GM12878 (cell line): ENCODE data around the gene CDHR5. TPM values are rescaled to one million over a fixed set of nuclear protein-coding genes. Genes with fewer than 3 reads are reported as not detected.

Experiments
- ATAC-seq: fragments of 200-7000 bp; cut with Tn5 transposase; 3 replicates; pipeline ENCODE4 v1.9.1; 2020; ENCODE audit warnings: mild to moderate bottlenecking, moderate library complexity
- BruUV-seq: library from RNA; stranded (reverse); fragments of 400-500 nt; replicated peaks from 2 replicates; lab custom pipeline; 2021; lab: Mats Ljungman, UMichigan
- CTCF ChIA-PET: fragments of 300-600 bp; sonication (Branson Sonifier 250); formaldehyde crosslinking; extraction: SDS; loops from one replicate; lab custom pipeline; 2021; ENCODE audit warnings: inconsistent platforms; lab: Yijun Ruan, JAX
- POLR2A ChIA-PET: fragments of 350-600 bp; formaldehyde crosslinking; extraction: SDS; loops from one replicate; lab custom pipeline; 2021; ENCODE audit warnings: inconsistent platforms; lab: Charles Lee
- RAD21 ChIA-PET: fragments of 300-600 bp; sonication (Branson Sonifier 250); formaldehyde crosslinking; loops from one replicate; lab custom pipeline; 2023; ENCODE audit warnings: antibody characterized with exemption; ENCODE audit not compliant: unreplicated experiment; lab: Charles Lee
- SMC1A ChIA-PET: fragments of 300-600 bp; sonication (Branson Sonifier 250); formaldehyde crosslinking; loops from one replicate; lab custom pipeline; 2023; ENCODE audit not compliant: unreplicated experiment, uncharacterized antibody; lab: Charles Lee
- DNase-seq: peaks from one replicate; pipeline ENCODE4 v3.0.0-alpha.2; 2011; ENCODE audit warnings: low read depth, low spot score
- FAIRE-seq: peaks from 3 replicates; lab custom pipeline; 2011; peaks lifted over from hg19 to GRCh38; lab: Jason Lieb, UNC
- H2AFZ ChIP-seq: 2 replicates; pipeline ENCODE4 v1.6.0; 2011; ENCODE audit warnings: low read depth, low read length, control low read depth; ENCODE audit not compliant: control insufficient read depth
- H3K27ac ChIP-seq: 2 replicates; pipeline ENCODE4 v1.5.1; 2011; ENCODE audit warnings: control low read depth; ENCODE audit not compliant: control insufficient read depth, insufficient read depth
- H3K27me3 ChIP-seq, 2 experiments: replicated peaks in 1 of 2; 2 replicates each; pipeline versions ENCODE4 v1.6.0 to v1.6.1; 2011; ENCODE audit warnings: low read length in 1 of 2; ENCODE audit not compliant: control insufficient read depth in 2 of 2, insufficient read depth in 2 of 2
- H3K36me3 ChIP-seq, 2 experiments: 2 replicates each; pipeline ENCODE4 v1.5.1; 2011; ENCODE audit warnings: low read length in 1 of 2; ENCODE audit not compliant: control insufficient read depth in 2 of 2, insufficient read depth in 2 of 2
- H3K4me1 ChIP-seq: 2 replicates; pipeline ENCODE4 v1.6.1; 2011; ENCODE audit warnings: mild to moderate bottlenecking, low read length, moderate library complexity, mixed read lengths; ENCODE audit not compliant: control insufficient read depth, insufficient read depth
- H3K4me2 ChIP-seq: 2 replicates; pipeline ENCODE4 v1.6.0; 2011; ENCODE audit warnings: control low read depth; ENCODE audit not compliant: control insufficient read depth, insufficient read depth
- H3K4me3 ChIP-seq: fragments of 200-600 bp; sonication (generic); 2 replicates; pipeline ENCODE4 v1.5.1; 2016
- H3K79me2 ChIP-seq: 2 replicates; pipeline ENCODE4 v1.6.0; 2011; ENCODE audit warnings: low read length; ENCODE audit not compliant: control insufficient read depth, insufficient read depth
- H3K9ac ChIP-seq: 2 replicates; pipeline ENCODE4 v1.8.0; 2011; ENCODE audit warnings: low read length, control low read depth, mixed read lengths; ENCODE audit not compliant: control insufficient read depth, insufficient read depth
- H3K9me3 ChIP-seq: replicated peaks from 3 replicates; pipeline ENCODE4 v1.5.1; 2011; ENCODE audit warnings: mild to moderate bottlenecking, low read length; ENCODE audit not compliant: control insufficient read depth, insufficient read depth
- H4K20me1 ChIP-seq: 2 replicates; pipeline ENCODE4 v1.6.0; 2011; ENCODE audit not compliant: control insufficient read depth, insufficient read depth
- CHD4 ChIP-seq: fragments of 200-600 bp; sonication (generic); IDR thresholded peaks from 2 replicates; pipeline ENCODE4 v1.6.1; 2016; ENCODE audit warnings: mild to moderate bottlenecking
- CREM ChIP-seq: IDR thresholded peaks from 2 replicates; pipeline ENCODE4 v1.6.1; 2014; ENCODE audit warnings: antibody characterized with exemption, low read depth
- FOXK2 ChIP-seq: fragments of 450-650 bp; IDR thresholded peaks from 2 replicates; pipeline ENCODE4 v1.6.1; 2017; ENCODE audit warnings: mild to moderate bottlenecking, moderate library complexity
- MYC ChIP-seq: IDR thresholded peaks from 2 replicates; pipeline ENCODE4 v1.6.1; 2011; ENCODE audit warnings: mild to moderate bottlenecking, low read length, moderate library complexity, inconsistent platforms; ENCODE audit not compliant: insufficient read depth, insufficient replicate concordance, insufficient read length, severe bottlenecking
- NR2C2 ChIP-seq: IDR thresholded peaks from 2 replicates; pipeline ENCODE4 v1.6.1; 2011; ENCODE audit warnings: borderline replicate concordance, low read depth; ENCODE audit not compliant: control insufficient read depth, insufficient read length
- PML ChIP-seq: IDR thresholded peaks from 2 replicates; pipeline ENCODE4 v1.6.1; 2012; ENCODE audit warnings: low read length, inconsistent platforms
- RFX5 ChIP-seq: IDR thresholded peaks from 2 replicates; pipeline ENCODE4 v1.6.1; 2011; ENCODE audit warnings: low read depth, low read length, improper control_type of control experiment
- SMC3 ChIP-seq: IDR thresholded peaks from 2 replicates; pipeline ENCODE4 v1.6.1; 2011; ENCODE audit warnings: low read length, improper control_type of control experiment, borderline replicate concordance
- TARDBP ChIP-seq: IDR thresholded peaks from 2 replicates; pipeline ENCODE4 v1.6.1; 2016; ENCODE audit warnings: borderline replicate concordance
- TCF7 ChIP-seq: IDR thresholded peaks from 2 replicates; pipeline ENCODE4 v1.6.1; 2014; ENCODE audit warnings: antibody characterized with exemption, borderline replicate concordance
- YBX1 ChIP-seq: fragments of 450-650 bp; IDR thresholded peaks from 2 replicates; pipeline ENCODE4 v1.6.1; 2016; ENCODE audit warnings: antibody characterized with exemption
- ZBTB33 ChIP-seq: fragments of 450-650 bp; IDR thresholded peaks from 2 replicates; pipeline ENCODE4 v1.6.1; 2017; ENCODE audit warnings: mild to moderate bottlenecking
- WGBS: methylation state at CpG from one replicate; pipeline ENCODE4 v1.1.6; 2016; ENCODE audit warnings: low lambda C conversion rate; ENCODE audit not compliant: insufficient replicate concordance, insufficient coverage; ENCODE audit errors: missing lambda C conversion rate; 5-methylcytosine and 5-hydroxymethylcytosine counted together
- in situ Hi-C: fragments of 300-500 bp; cut with MboI; formaldehyde crosslinking; loops from 9 replicates; pipeline ENCODE4 v1.14.3; 2018; ENCODE audit warnings: mixed read lengths
- intact Hi-C: fragments of 100-400 bp; cut with micrococcal nuclease; formaldehyde crosslinking; loops from one replicate; pipeline ENCODE4 v1.14.2; 2022; ENCODE audit not compliant: unreplicated experiment
- polyA plus RNA-seq, 11 experiments: library from polyadenylated mRNA; depleted of rRNA in 4 of 11; unstranded in 6 of 11; stranded (reverse) in 5 of 11; fragments of >200 nt; fragmentation: Nextera tagmentation in 4 of 11; fragmentation: Illumina TruSeq in 1 of 11; extraction: Ambion mirVana in 4 of 11; extraction: Trizol in 1 of 11; gene quantifications; 1 replicate in 1 of 11; 2 replicates in 10 of 11; pipeline versions ENCODE4 v1.2.1 to v1.2.3, GENCODE V29; 2011 to 2016; ENCODE audit warnings: inconsistent platforms in 2 of 11, missing spikeins in 2 of 11, low read depth in 1 of 11
- total RNA-seq, 4 experiments: library from RNA; depleted of rRNA in 3 of 4; stranded (reverse); fragments of >200 nt in 3 of 4; fragmentation: Illumina TruSeq in 1 of 4; extraction: Trizol in 1 of 4; gene quantifications; 2 replicates each; pipeline versions ENCODE4 v1.2.1 to v1.2.3, GENCODE V29; 2013 to 2021
- TF ChIP-seq, protein P1 (sequence below): fragments of 150-350 bp; IDR thresholded peaks from 2 replicates; pipeline ENCODE4 v1.6.1; 2016; ENCODE audit warnings: low read depth, low read length
- TF ChIP-seq, protein P2 (sequence below): fragments of 450-650 bp; IDR thresholded peaks from 2 replicates; pipeline ENCODE4 v1.6.1; 2016; ENCODE audit warnings: mild to moderate bottlenecking, moderate library complexity, borderline replicate concordance

Gene CDHR5
- total and polyA plus RNA-seq, 10 of the 15 experiments (the other 5 are each of a cell fraction or from before 2014, with no cell fraction given): 0.06 TPM; not detected in 9

DNA sequence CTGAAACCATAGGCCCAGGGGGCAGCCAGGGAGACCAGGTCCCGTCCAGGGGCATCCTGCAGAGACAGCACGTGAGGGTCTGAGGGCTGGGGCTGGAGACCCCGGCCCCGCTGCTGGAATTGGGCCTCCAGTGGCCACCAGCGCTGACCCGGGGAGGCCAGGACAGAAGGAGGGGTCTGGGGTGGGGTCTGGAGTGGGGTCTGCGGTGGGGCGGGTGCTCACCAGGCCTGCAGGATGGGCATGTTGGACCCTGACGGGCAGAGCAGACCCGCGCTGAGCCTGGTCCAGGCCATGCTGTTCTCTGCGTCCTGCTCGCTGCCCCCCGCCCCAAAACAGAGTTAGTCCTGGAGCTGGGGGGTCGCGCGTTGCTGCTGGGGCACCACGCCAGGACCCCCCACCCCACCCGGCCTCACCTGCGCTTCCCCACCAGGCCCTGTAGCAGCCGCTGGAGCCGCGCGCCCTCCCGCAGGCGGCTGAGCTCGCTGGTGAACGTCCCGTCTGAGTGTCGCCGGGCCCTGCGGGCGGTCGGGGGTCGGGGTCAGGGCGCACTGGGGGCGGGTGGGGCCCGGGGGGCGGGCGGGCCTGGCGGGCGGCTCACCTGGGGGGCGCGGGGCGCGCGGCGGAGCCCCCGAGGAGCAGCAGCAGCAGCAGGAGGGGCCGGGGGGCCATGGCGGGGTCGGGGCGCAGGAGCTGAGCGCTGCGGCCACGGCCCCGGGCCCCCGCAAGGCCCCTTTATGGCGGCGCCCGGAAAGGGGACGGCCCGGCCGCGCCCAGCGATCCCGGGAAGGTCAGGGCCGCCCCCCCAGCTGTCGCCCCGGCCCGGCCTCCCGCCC lies 1.9 kb upstream of the CDHR5 start, which contains the start of gene SCT:
SCT (minus strand) TSS at position 707 of the 833 bp plus-strand sequence; CDS start at position 669, 38 bp downstream.
- in situ Hi-C loops (no loop called here), intact Hi-C loops (no loop called here)
- Histone ChIP-seq H2AFZ (no peak within 1 kb of the TSS), H3K4me3 (no peak within 1 kb of the TSS), H3K9me3 (no peaks in the 10 kb centered on the region), H3K27ac (no peak within 1 kb of the TSS), H3K27me3 (no peaks in the 10 kb centered on the region), H3K4me2 (no peak within 1 kb of the TSS), H3K9ac (no peak within 1 kb of the TSS), H3K4me1 (peaks cover 29% of the 10 kb centered on the region), H4K20me1 (no peaks in the 10 kb centered on the region), H3K36me3 (no peaks in the 10 kb centered on the region), H3K79me2 (no peaks in the 10 kb centered on the region)
- ChIA-PET RAD21 (no interaction called here), POLR2A (no interaction called here), CTCF (no interaction called here), SMC1A (no interaction called here)
- DNase-seq (no peak), ATAC-seq (no peak), FAIRE-seq (no peak)
- BruUV-seq: no TSS peak
- 20% methylated on average over 15 of the region's 72 CpGs for WGBS
- TF ChIP-seq YBX1: no peak
- TF ChIP-seq, protein P1, sequence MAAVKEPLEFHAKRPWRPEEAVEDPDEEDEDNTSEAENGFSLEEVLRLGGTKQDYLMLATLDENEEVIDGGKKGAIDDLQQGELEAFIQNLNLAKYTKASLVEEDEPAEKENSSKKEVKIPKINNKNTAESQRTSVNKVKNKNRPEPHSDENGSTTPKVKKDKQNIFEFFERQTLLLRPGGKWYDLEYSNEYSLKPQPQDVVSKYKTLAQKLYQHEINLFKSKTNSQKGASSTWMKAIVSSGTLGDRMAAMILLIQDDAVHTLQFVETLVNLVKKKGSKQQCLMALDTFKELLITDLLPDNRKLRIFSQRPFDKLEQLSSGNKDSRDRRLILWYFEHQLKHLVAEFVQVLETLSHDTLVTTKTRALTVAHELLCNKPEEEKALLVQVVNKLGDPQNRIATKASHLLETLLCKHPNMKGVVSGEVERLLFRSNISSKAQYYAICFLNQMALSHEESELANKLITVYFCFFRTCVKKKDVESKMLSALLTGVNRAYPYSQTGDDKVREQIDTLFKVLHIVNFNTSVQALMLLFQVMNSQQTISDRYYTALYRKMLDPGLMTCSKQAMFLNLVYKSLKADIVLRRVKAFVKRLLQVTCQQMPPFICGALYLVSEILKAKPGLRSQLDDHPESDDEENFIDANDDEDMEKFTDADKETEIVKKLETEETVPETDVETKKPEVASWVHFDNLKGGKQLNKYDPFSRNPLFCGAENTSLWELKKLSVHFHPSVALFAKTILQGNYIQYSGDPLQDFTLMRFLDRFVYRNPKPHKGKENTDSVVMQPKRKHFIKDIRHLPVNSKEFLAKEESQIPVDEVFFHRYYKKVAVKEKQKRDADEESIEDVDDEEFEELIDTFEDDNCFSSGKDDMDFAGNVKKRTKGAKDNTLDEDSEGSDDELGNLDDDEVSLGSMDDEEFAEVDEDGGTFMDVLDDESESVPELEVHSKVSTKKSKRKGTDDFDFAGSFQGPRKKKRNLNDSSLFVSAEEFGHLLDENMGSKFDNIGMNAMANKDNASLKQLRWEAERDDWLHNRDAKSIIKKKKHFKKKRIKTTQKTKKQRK: no peak
- no peak for TF ChIP-seq ZBTB33
- no peak for TF ChIP-seq RFX5
- no peak for TF ChIP-seq NR2C2
- no peak for TF ChIP-seq SMC3
- TF ChIP-seq CREM: no peak
- TF ChIP-seq FOXK2: no peak
- TF ChIP-seq PML: no peak
- TF ChIP-seq CHD4: no peak
- no peak for TF ChIP-seq TCF7
- TF ChIP-seq, protein P2, sequence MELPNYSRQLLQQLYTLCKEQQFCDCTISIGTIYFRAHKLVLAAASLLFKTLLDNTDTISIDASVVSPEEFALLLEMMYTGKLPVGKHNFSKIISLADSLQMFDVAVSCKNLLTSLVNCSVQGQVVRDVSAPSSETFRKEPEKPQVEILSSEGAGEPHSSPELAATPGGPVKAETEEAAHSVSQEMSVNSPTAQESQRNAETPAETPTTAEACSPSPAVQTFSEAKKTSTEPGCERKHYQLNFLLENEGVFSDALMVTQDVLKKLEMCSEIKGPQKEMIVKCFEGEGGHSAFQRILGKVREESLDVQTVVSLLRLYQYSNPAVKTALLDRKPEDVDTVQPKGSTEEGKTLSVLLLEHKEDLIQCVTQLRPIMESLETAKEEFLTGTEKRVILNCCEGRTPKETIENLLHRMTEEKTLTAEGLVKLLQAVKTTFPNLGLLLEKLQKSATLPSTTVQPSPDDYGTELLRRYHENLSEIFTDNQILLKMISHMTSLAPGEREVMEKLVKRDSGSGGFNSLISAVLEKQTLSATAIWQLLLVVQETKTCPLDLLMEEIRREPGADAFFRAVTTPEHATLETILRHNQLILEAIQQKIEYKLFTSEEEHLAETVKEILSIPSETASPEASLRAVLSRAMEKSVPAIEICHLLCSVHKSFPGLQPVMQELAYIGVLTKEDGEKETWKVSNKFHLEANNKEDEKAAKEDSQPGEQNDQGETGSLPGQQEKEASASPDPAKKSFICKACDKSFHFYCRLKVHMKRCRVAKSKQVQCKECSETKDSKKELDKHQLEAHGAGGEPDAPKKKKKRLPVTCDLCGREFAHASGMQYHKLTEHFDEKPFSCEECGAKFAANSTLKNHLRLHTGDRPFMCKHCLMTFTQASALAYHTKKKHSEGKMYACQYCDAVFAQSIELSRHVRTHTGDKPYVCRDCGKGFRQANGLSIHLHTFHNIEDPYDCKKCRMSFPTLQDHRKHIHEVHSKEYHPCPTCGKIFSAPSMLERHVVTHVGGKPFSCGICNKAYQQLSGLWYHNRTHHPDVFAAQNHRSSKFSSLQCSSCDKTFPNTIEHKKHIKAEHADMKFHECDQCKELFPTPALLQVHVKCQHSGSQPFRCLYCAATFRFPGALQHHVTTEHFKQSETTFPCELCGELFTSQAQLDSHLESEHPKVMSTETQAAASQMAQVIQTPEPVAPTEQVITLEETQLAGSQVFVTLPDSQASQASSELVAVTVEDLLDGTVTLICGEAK: no peak
- TF ChIP-seq MYC: no peak
- no peak for TF ChIP-seq TARDBP
